Ascending aorta (tissue), 2 donors: Measurements from ENCODE around the gene SPTLC1. TPM values are rescaled to one million over a fixed set of nuclear protein-coding genes. Genes with fewer than 3 reads are reported as not detected.

Experiments
- DNase-seq, 2 donors: peaks; one replicate each; pipeline ENCODE4 v3.0.0-alpha.2; 2019; ENCODE audit warnings: low spot score in 2 of 2
- H3K27ac ChIP-seq, 2 donors: fragments of 200-600 bp; sonication (generic); one replicate each; pipeline ENCODE4 v1.5.1; 2016 to 2017; ENCODE audit warnings: mild to moderate bottlenecking in 1 of 2
- H3K27me3 ChIP-seq: fragments of 200-600 bp; sonication (generic); one replicate; pipeline ENCODE4 v1.5.1; 2017
- H3K36me3 ChIP-seq, 2 donors: fragments of 200-600 bp; sonication (generic); one replicate each; pipeline ENCODE4 v1.5.1; 2016
- H3K4me1 ChIP-seq, 2 donors: fragments of 200-600 bp; sonication (generic); one replicate each; pipeline ENCODE4 v1.5.1; 2016 to 2017; ENCODE audit warnings: mild to moderate bottlenecking in 1 of 2
- H3K4me3 ChIP-seq, 2 donors: fragments of 200-600 bp; sonication (generic); one replicate each; pipeline ENCODE4 v1.5.1; 2016 to 2017; ENCODE audit warnings: mild to moderate bottlenecking in 1 of 2
- H3K9me3 ChIP-seq, 2 donors: fragments of 200-600 bp; sonication (generic); one replicate each; pipeline ENCODE4 v1.5.1; 2016
- intact Hi-C: fragments of 100-400 bp; cut with DNase I; formaldehyde crosslinking; loops from one replicate; pipeline ENCODE4 v1.15.1; 2023
- total RNA-seq: library from RNA; depleted of rRNA; stranded (reverse); fragments of >200 nt; gene quantifications from one replicate; pipeline ENCODE4 v1.1.0, GENCODE V29; 2016
- TF ChIP-seq, protein P1 (sequence below), 3 experiments: fragments of 200-600 bp in 2 of 3; fragments of 450-650 bp in 1 of 3; sonication (generic) in 2 of 3; IDR thresholded peaks; one replicate each; pipeline ENCODE4 v1.5.1; 2016 to 2019; ENCODE audit warnings: antibody characterized with exemption in 3 of 3, mild to moderate bottlenecking in 1 of 3, moderate library complexity in 1 of 3

SPTLC1 gene
- total RNA-seq, 1 donor from 2014 or later, result 48.0 TPM

DNA sequence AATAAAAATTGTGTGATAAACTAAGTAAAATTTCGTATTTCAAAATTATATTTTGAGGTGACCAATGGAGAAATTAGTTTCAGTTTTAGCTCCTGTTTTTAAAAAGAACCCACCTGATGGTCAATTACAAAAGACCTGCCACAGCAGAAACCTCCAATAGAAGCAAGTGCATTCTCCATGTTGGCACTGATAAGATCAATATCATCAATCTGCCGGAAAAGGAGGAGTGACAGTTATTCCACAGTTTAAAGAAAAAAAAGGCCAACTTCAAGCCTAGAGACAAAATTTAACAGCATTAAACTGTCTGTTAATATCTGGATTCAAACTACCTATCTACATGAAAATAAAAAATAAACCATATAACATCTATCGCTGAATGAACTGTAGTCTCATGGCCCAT is 67.7 kb downstream of the SPTLC1 start:
- no peaks in the 10 kb centered on the region for H3K4me1 ChIP-seq
- no peak for DNase-seq
- H3K4me3 ChIP-seq, result no peak overlapping the region
- TF ChIP-seq, protein P1, sequence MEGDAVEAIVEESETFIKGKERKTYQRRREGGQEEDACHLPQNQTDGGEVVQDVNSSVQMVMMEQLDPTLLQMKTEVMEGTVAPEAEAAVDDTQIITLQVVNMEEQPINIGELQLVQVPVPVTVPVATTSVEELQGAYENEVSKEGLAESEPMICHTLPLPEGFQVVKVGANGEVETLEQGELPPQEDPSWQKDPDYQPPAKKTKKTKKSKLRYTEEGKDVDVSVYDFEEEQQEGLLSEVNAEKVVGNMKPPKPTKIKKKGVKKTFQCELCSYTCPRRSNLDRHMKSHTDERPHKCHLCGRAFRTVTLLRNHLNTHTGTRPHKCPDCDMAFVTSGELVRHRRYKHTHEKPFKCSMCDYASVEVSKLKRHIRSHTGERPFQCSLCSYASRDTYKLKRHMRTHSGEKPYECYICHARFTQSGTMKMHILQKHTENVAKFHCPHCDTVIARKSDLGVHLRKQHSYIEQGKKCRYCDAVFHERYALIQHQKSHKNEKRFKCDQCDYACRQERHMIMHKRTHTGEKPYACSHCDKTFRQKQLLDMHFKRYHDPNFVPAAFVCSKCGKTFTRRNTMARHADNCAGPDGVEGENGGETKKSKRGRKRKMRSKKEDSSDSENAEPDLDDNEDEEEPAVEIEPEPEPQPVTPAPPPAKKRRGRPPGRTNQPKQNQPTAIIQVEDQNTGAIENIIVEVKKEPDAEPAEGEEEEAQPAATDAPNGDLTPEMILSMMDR (IDR thresholded peaks at IDR 0.05), result no peak
- H3K9me3 ChIP-seq, result peaks cover 2 to 4% of the 10 kb centered on the region in 2 donors
- no peaks in the 10 kb centered on the region for H3K27me3 ChIP-seq
- intact Hi-C loops, result no loop called here
- peaks cover 44 to 75% of the 10 kb centered on the region in 2 donors for H3K36me3 ChIP-seq
- no peak overlapping the region for H3K27ac ChIP-seq

DNA sequence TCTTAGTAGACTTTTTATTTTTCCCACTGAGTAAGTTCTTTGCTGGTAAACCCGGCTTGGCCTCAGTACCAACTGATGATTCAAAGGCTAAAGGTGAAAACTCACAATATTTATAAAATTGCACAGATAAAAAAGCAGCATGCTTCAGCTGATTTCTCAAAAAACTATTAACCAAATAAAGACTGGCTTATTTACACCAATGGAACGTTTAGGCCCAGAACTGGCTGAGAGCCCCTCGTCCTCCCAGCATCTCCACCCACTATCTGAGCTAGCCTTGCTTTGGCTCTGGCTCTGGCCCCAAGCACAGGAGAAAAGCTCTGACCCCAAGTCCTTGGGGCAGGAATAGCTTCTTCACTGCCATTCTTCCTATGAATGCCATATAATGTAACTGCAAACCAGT is 68.5 kb downstream of the SPTLC1 start:
- no peak overlapping the region for H3K27ac ChIP-seq

DNA sequence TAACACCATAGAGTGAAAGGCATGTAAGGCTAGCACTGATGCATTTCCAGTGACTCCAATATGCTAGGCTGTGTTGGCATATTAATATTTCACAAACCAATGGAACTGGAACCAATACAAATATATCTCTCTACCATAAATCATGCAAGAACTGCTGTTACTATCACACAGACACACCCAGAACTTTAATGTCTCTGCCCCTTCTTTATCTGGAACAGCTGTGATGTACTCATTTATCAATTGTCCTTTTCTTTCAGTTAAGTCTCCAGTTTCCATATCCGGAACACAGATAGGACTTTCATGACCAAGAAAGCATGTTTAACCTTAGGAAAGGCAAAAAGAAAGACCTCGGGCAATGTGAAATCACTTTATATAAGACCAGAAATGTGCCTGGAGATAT is 70.3 kb downstream of the SPTLC1 start:
- no peak for DNase-seq
- intact Hi-C loops, result no loop called here
- TF ChIP-seq, protein P1 (IDR thresholded peaks at IDR 0.05), result no peak
- no peaks in the 10 kb centered on the region for H3K27me3 ChIP-seq
- peaks cover 6 to 15% of the 10 kb centered on the region in 2 donors for H3K9me3 ChIP-seq
- no peak overlapping the region for H3K27ac ChIP-seq
- H3K4me3 ChIP-seq, result no peak overlapping the region
- no peaks in the 10 kb centered on the region for H3K4me1 ChIP-seq
- H3K36me3 ChIP-seq, result peaks cover 54 to 84% of the 10 kb centered on the region in 2 donors

More for the DNA sequence above, 68.5 kb downstream of the SPTLC1 start:
- Histone ChIP-seq H3K4me3 (no peak overlapping the region), H3K4me1 (no peaks in the 10 kb centered on the region), H3K9me3 (peaks cover 6 to 8% of the 10 kb centered on the region in 2 donors), H3K27me3 (no peaks in the 10 kb centered on the region), H3K36me3 (peaks cover 51 to 77% of the 10 kb centered on the region in 2 donors)
- DNase-seq, result no peak
- intact Hi-C loops, result no loop called here
- TF ChIP-seq, protein P1 (IDR thresholded peaks at IDR 0.05), result no peak

DNA sequence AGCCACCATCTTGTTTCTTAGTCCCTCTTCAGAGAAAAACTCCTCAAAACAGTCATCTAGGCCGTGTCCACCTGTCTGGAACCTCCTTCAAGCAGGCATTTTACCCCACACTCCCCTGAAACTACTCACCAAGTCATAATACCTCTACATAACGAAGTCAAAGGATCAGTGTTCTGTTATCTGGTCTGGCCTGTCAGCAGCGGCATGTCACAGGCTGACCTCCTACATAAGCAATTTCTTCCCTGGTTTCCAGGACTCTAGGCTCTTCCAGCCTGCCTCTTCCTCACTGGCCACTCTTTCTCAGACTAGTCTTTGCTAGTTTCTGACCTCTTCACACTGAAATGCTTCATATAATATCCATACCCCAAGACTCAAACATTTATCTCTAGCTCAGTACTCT is 72.2 kb downstream of the SPTLC1 start:
- peaks cover 51 to 78% of the 10 kb centered on the region in 2 donors for H3K36me3 ChIP-seq
- H3K4me3 ChIP-seq, result no peak overlapping the region
- no peak for DNase-seq
- intact Hi-C loops, result no loop called here
- TF ChIP-seq, protein P1 (IDR thresholded peaks at IDR 0.05), result no peak
- H3K4me1 ChIP-seq, result no peaks in the 10 kb centered on the region
- H3K27me3 ChIP-seq, result no peaks in the 10 kb centered on the region
- H3K27ac ChIP-seq, result no peak overlapping the region
- H3K9me3 ChIP-seq, result peaks cover 6 to 15% of the 10 kb centered on the region in 2 donors

DNA sequence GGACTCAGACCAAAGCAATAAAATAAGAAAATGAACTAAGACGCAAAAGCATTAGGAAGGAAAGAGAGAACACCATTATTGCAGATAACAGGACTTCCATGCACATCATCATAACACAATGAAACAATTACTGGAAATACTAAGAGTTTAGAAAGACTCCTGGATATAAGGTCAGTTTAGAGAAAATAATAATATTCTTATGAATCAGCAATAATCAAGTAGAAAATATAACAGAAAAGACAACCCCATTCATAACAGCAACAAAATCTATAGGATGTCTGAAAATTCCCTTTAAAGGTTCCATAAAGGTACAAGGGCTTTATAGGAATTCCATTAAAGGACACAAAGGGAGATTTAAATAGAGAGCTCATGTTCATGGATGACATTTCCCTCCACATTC is 73.0 kb downstream of the SPTLC1 start:
- H3K4me1 ChIP-seq, result no peaks in the 10 kb centered on the region
- intact Hi-C loops, result no loop called here
- TF ChIP-seq, protein P1 (IDR thresholded peaks at IDR 0.05), result no peak
- no peak overlapping the region for H3K27ac ChIP-seq
- H3K4me3 ChIP-seq, result no peak overlapping the region
- H3K9me3 ChIP-seq, result peaks cover 6 to 15% of the 10 kb centered on the region in 2 donors
- DNase-seq, result no peak
- no peaks in the 10 kb centered on the region for H3K27me3 ChIP-seq
- peaks cover 54 to 83% of the 10 kb centered on the region in 2 donors for H3K36me3 ChIP-seq

DNA sequence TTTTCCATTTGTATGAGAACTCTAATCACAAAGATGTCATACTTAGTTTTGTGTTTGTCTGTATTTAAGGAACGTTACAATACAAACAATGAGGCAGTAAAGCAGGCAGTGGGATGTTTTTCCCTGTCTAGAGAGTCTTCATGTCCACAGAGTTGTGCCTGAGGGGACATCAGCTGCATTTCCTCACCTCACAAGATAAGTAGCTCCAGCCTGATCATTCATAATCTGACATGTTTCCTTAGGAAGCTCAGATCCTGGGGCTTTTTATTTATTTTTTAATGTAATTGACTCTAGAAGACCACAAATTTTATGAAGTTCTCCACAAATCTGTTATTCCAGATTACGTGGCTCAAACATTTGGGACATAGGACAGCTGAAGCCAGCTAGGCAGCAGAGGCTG is 78.5 kb downstream of the SPTLC1 start:
- H3K4me3 ChIP-seq, result no peak overlapping the region
- H3K27ac ChIP-seq, result no peak overlapping the region
- peaks cover 0 to 8% of the 10 kb centered on the region in 2 donors for H3K9me3 ChIP-seq
- intact Hi-C loops, result no loop called here
- H3K4me1 ChIP-seq, result no peaks in the 10 kb centered on the region
- no peaks in the 10 kb centered on the region for H3K27me3 ChIP-seq
- TF ChIP-seq, protein P1 (IDR thresholded peaks at IDR 0.05), result no peak
- H3K36me3 ChIP-seq, result peaks cover 53 to 74% of the 10 kb centered on the region in 2 donors
- DNase-seq, result no peak
